CD8-positive, alpha-beta memory T cell (primary cell): ENCODE measurements around the gene LSM7. TPM values are rescaled to one million over a fixed set of nuclear protein-coding genes. Genes with fewer than 3 reads are reported as not detected.
A peak's percentile ranks its signal among the peaks of the same experiment; 100 is the strongest.

Experiments used
- CTCF ChIA-PET: fragments of 350-600 bp; sonication (Branson Sonifier 250); formaldehyde crosslinking; loops from one replicate; lab custom pipeline; 2021; ENCODE audit warnings: antibody characterized with exemption; lab: Charles Lee
- POLR2A ChIA-PET: fragments of 350-600 bp; sonication (Branson Sonifier 250); formaldehyde crosslinking; loops from one replicate; lab custom pipeline; 2021; ENCODE audit warnings: antibody characterized with exemption; lab: Charles Lee
- DNase-seq, 5 donors: peaks; one replicate each; pipeline versions ENCODE4 v3.0.0 to v3.0.0-alpha.2; 2020 to 2022; ENCODE audit warnings: mixed read lengths in 1 of 5
- H3K27ac ChIP-seq: one replicate; pipeline ENCODE4 v1.7.0; 2013; ENCODE audit warnings: low read depth, mild to moderate bottlenecking, low read length, moderate library complexity
- H3K27me3 ChIP-seq: 2 replicates; pipeline ENCODE4 v1.7.0; 2013; ENCODE audit warnings: low read length, mild to moderate bottlenecking; ENCODE audit not compliant: insufficient read depth, poor library complexity, severe bottlenecking
- H3K36me3 ChIP-seq: 2 replicates; pipeline ENCODE4 v1.7.0; 2013; ENCODE audit warnings: mild to moderate bottlenecking, low read length, moderate library complexity; ENCODE audit not compliant: insufficient read depth
- H3K4me1 ChIP-seq: 2 replicates; pipeline ENCODE4 v1.7.0; 2013; ENCODE audit warnings: mild to moderate bottlenecking, low read length, moderate library complexity; ENCODE audit not compliant: insufficient read depth
- H3K4me3 ChIP-seq: 2 replicates; pipeline ENCODE4 v1.7.0; 2013; ENCODE audit warnings: mild to moderate bottlenecking, low read length
- H3K9me3 ChIP-seq: 2 replicates; pipeline ENCODE4 v1.7.0; 2013; ENCODE audit warnings: mild to moderate bottlenecking, low read length
- H3K27ac Mint-ChIP-seq, 8 donors: one replicate each; pipeline ENCODE4 v1.8.0; 2020 to 2021; ENCODE audit warnings: mixed read lengths in 8 of 8, mild to moderate bottlenecking in 6 of 8, inconsistent platforms in 3 of 8, moderate library complexity in 3 of 8
- H3K27me3 Mint-ChIP-seq, 2 donors: one replicate each; pipeline ENCODE4 v1.8.0; 2020 to 2021; ENCODE audit warnings: mixed read lengths in 2 of 2, mild to moderate bottlenecking in 1 of 2, moderate library complexity in 1 of 2
- H3K36me3 Mint-ChIP-seq, 3 donors: one replicate each; pipeline ENCODE4 v1.8.0; 2020 to 2021; ENCODE audit warnings: mixed read lengths in 3 of 3, inconsistent platforms in 1 of 3, mild to moderate bottlenecking in 1 of 3
- H3K4me1 Mint-ChIP-seq, 3 donors: one replicate each; pipeline ENCODE4 v1.8.0; 2020 to 2021; ENCODE audit warnings: mixed read lengths in 3 of 3, inconsistent platforms in 1 of 3, mild to moderate bottlenecking in 1 of 3
- H3K4me3 Mint-ChIP-seq, 7 donors: one replicate each; pipeline ENCODE4 v1.8.0; 2020 to 2021; ENCODE audit warnings: mixed read lengths in 7 of 7, mild to moderate bottlenecking in 6 of 7, moderate library complexity in 4 of 7, inconsistent platforms in 2 of 7
- H3K9me3 Mint-ChIP-seq, 5 donors: one replicate each; pipeline ENCODE4 v1.8.0; 2020 to 2022; ENCODE audit warnings: mixed read lengths in 5 of 5, mild to moderate bottlenecking in 3 of 5, moderate library complexity in 2 of 5, inconsistent platforms in 1 of 5
- polyA plus RNA-seq: library from polyadenylated mRNA; unstranded; fragments of 300-500 nt; fragmentation: Illumina TruSeq; gene quantifications from one replicate; pipeline ENCODE4 v1.2.3, GENCODE V29; 2021
- total RNA-seq, 2 experiments: library from RNA; stranded (reverse); gene quantifications; one replicate each; pipeline ENCODE4 v1.2.3, GENCODE V29; 2021

The LSM7 gene
- total and polyA plus RNA-seq, 3 experiments from 2014 or later, result 162 to 168 (median 163) TPM

GRCh38 chr19:2358548-2359173 lies 30.3 kb upstream of the LSM7 start:
- no peaks in the 10 kb centered on the region for H3K36me3 ChIP-seq
- no peaks in the 10 kb centered on the region for H3K4me1 ChIP-seq
- peaks cover 11% of the 10 kb centered on the region for H3K27me3 ChIP-seq
- no peak overlapping the region for H3K27ac ChIP-seq
- H3K9me3 ChIP-seq, result no peaks in the 10 kb centered on the region
- no peak for DNase-seq
- H3K36me3 Mint-ChIP-seq, result peaks cover 0 to 2% (median 0%) of the 10 kb centered on the region in 3 donors
- H3K27ac Mint-ChIP-seq, result peak overlapping the region in 1 of 8 donors; percentile 50
- no peaks in the 10 kb centered on the region for H3K9me3 Mint-ChIP-seq
- H3K4me3 Mint-ChIP-seq, result no peak overlapping the region
- ChIA-PET POLR2A (no interaction called here), CTCF (no interaction called here)
- H3K27me3 Mint-ChIP-seq, result peaks cover 6% of the 10 kb centered on the region in 2 donors
- peaks cover 0 to 3% (median 0%) of the 10 kb centered on the region in 3 donors for H3K4me1 Mint-ChIP-seq
- no peak overlapping the region for H3K4me3 ChIP-seq

GRCh38 chr19:2357279-2358206 lies 29.2 kb upstream of the LSM7 start:
- Histone ChIP-seq H3K27ac (no peak overlapping the region), H3K27me3 (peaks cover 10% of the 10 kb centered on the region), H3K4me3 (no peak overlapping the region), H3K9me3 (no peaks in the 10 kb centered on the region), H3K4me1 (no peaks in the 10 kb centered on the region), H3K36me3 (no peaks in the 10 kb centered on the region)
- Mint-ChIP-seq H3K4me1 (peaks cover 0 to 3% (median 0%) of the 10 kb centered on the region in 3 donors), H3K27me3 (peaks cover 6% of the 10 kb centered on the region in 2 donors), H3K36me3 (peaks cover 0 to 2% (median 0%) of the 10 kb centered on the region in 3 donors), H3K4me3 (no peak overlapping the region), H3K9me3 (no peaks in the 10 kb centered on the region), H3K27ac (peak overlapping the region in 1 of 8 donors; percentile 46)
- DNase-seq, result no peak
- ChIA-PET CTCF (no interaction called here), POLR2A (no interaction called here)

- H3K36me3 Mint-ChIP-seq, result peaks cover 0 to 5% (median 0%) of the 10 kb centered on the region in 3 donors
- peaks cover 6% of the 10 kb centered on the region in 2 donors for H3K27me3 Mint-ChIP-seq
- ChIA-PET CTCF (no interaction called here), POLR2A (no interaction called here)
- no peak for DNase-seq
- Histone ChIP-seq H3K9me3 (no peaks in the 10 kb centered on the region), H3K4me3 (no peak overlapping the region), H3K27me3 (no peaks in the 10 kb centered on the region), H3K4me1 (no peaks in the 10 kb centered on the region), H3K36me3 (no peaks in the 10 kb centered on the region), H3K27ac (no peak overlapping the region)
- no peak overlapping the region for H3K4me3 Mint-ChIP-seq
- no peaks in the 10 kb centered on the region for H3K9me3 Mint-ChIP-seq
- H3K4me1 Mint-ChIP-seq, result peaks cover 0 to 3% (median 0%) of the 10 kb centered on the region in 3 donors
- no peak overlapping the region for H3K27ac Mint-ChIP-seq
Observed at GRCh38 chr19:2356036-2356646, 27.8 kb upstream of the LSM7 start.

GRCh38 chr19:2355168-2356035 lies 27.0 kb upstream of the LSM7 start:
- ChIA-PET POLR2A (no interaction called here), CTCF (interaction anchor here (1.4 kb wide), 1 partner anchor 10 kb away, joined by 5 read pairs; no protein-coding TSS in a partner anchor)
- no peaks in the 10 kb centered on the region for H3K27me3 ChIP-seq
- no peaks in the 10 kb centered on the region for H3K4me1 Mint-ChIP-seq
- peaks cover 1 to 2% of the 10 kb centered on the region in 2 donors for H3K27me3 Mint-ChIP-seq
- no peak for DNase-seq
- H3K4me3 ChIP-seq, result no peak overlapping the region
- no peaks in the 10 kb centered on the region for H3K9me3 Mint-ChIP-seq
- no peaks in the 10 kb centered on the region for H3K4me1 ChIP-seq
- H3K9me3 ChIP-seq, result no peaks in the 10 kb centered on the region
- no peak overlapping the region for H3K4me3 Mint-ChIP-seq
- H3K36me3 ChIP-seq, result peaks cover 3% of the 10 kb centered on the region
- no peak overlapping the region for H3K27ac ChIP-seq
- H3K27ac Mint-ChIP-seq, result no peak overlapping the region
- peaks cover 0 to 6% (median 0%) of the 10 kb centered on the region in 3 donors for H3K36me3 Mint-ChIP-seq

- CTCF ChIA-PET, result interaction anchor here (0.6 to 1.4 kb wide), 2 partner anchors 11 to 331 kb away, joined by 5 to 6 read pairs; no protein-coding TSS in a partner anchor
- H3K4me3 ChIP-seq, result no peak overlapping the region
- no peak overlapping the region for H3K27ac ChIP-seq
- peaks cover 6% of the 10 kb centered on the region for H3K36me3 ChIP-seq
- Mint-ChIP-seq H3K36me3 (peaks cover 0 to 6% (median 0%) of the 10 kb centered on the region in 3 donors), H3K9me3 (no peaks in the 10 kb centered on the region), H3K27me3 (peaks cover 0 to 2% of the 10 kb centered on the region in 2 donors), H3K4me1 (no peaks in the 10 kb centered on the region), H3K4me3 (no peak overlapping the region), H3K27ac (no peak overlapping the region)
- no peak for DNase-seq
- no peaks in the 10 kb centered on the region for H3K9me3 ChIP-seq
- no peaks in the 10 kb centered on the region for H3K4me1 ChIP-seq
- POLR2A ChIA-PET, result no interaction called here
- H3K27me3 ChIP-seq, result no peaks in the 10 kb centered on the region
Observed at GRCh38 chr19:2354670-2355069, 26.3 kb upstream of the LSM7 start.

GRCh38 chr19:2353887-2354592 lies 25.7 kb upstream of the LSM7 start:
- ChIA-PET CTCF (interaction anchor here (0.6 to 1.4 kb wide), 2 partner anchors 12 to 330 kb away, joined by 5 to 6 read pairs; no protein-coding TSS in a partner anchor), POLR2A (no interaction called here)
- Histone ChIP-seq H3K27me3 (no peaks in the 10 kb centered on the region), H3K9me3 (no peaks in the 10 kb centered on the region), H3K27ac (no peak overlapping the region), H3K4me1 (no peaks in the 10 kb centered on the region), H3K36me3 (peaks cover 6% of the 10 kb centered on the region), H3K4me3 (no peak overlapping the region)
- Mint-ChIP-seq H3K27me3 (no peaks in the 10 kb centered on the region), H3K4me3 (no peak overlapping the region), H3K27ac (no peak overlapping the region), H3K9me3 (no peaks in the 10 kb centered on the region), H3K36me3 (peaks cover 0 to 6% (median 0%) of the 10 kb centered on the region in 3 donors), H3K4me1 (no peaks in the 10 kb centered on the region)
- no peak for DNase-seq
